GM23338 (cell line): ENCODE data around the gene SLC24A1. TPM values are rescaled to one million over a fixed set of nuclear protein-coding genes. Genes with fewer than 3 reads are reported as not detected.

Experiments used
- ATAC-seq: fragments of 200-7000 bp; cut with Tn5 transposase; 3 replicates; pipeline ENCODE4 v1.9.1; 2020
- DNase-seq: peaks from one replicate; pipeline ENCODE4 v3.0.0-alpha.2; 2015; ENCODE audit warnings: low spot score
- H2AFZ ChIP-seq: fragments of 200-600 bp; sonication (generic); 2 replicates; pipeline ENCODE4 v1.8.0; 2016; ENCODE audit warnings: antibody characterized with exemption, mild to moderate bottlenecking, moderate library complexity
- H3F3A ChIP-seq: fragments of 200-600 bp; sonication (generic); replicated peaks from 2 replicates; pipeline ENCODE4 v1.8.0; 2017; ENCODE audit warnings: antibody characterized with exemption, mixed run types, low read depth
- H3K27ac ChIP-seq: fragments of 200-600 bp; sonication (generic); 2 replicates; pipeline ENCODE4 v1.6.1; 2016; ENCODE audit warnings: low read depth
- H3K27me3 ChIP-seq: fragments of 200-600 bp; sonication (generic); 2 replicates; pipeline ENCODE4 v1.8.0; 2016; ENCODE audit warnings: mild to moderate bottlenecking, mixed run types, moderate library complexity; ENCODE audit not compliant: insufficient read depth
- H3K36me3 ChIP-seq: fragments of 200-600 bp; sonication (generic); 2 replicates; pipeline ENCODE4 v1.8.0; 2016; ENCODE audit warnings: mild to moderate bottlenecking; ENCODE audit not compliant: insufficient read depth
- H3K4me1 ChIP-seq: fragments of 200-600 bp; sonication (generic); 2 replicates; pipeline ENCODE4 v1.8.0; 2016; ENCODE audit warnings: mild to moderate bottlenecking, moderate library complexity; ENCODE audit not compliant: insufficient read depth
- H3K4me2 ChIP-seq: fragments of 200-600 bp; sonication (generic); 2 replicates; pipeline ENCODE4 v1.7.1; 2017; ENCODE audit warnings: mixed run types
- H3K4me3 ChIP-seq: fragments of 200-600 bp; sonication (generic); 2 replicates; pipeline ENCODE4 v1.6.1; 2016; ENCODE audit warnings: mixed run types
- H3K79me2 ChIP-seq: fragments of 200-600 bp; sonication (generic); replicated peaks from 2 replicates; pipeline ENCODE4 v1.8.0; 2017; ENCODE audit warnings: mild to moderate bottlenecking; ENCODE audit not compliant: insufficient read depth
- H3K9me2 ChIP-seq: fragments of 200-600 bp; sonication (generic); 2 replicates; pipeline ENCODE4 v1.8.0; 2017; ENCODE audit not compliant: insufficient read depth
- H4K20me1 ChIP-seq: fragments of 200-600 bp; sonication (generic); replicated peaks from 2 replicates; pipeline ENCODE4 v1.8.0; 2017; ENCODE audit warnings: mild to moderate bottlenecking; ENCODE audit not compliant: insufficient read depth
- H3K27ac Mint-ChIP-seq: 2 replicates; pipeline ENCODE4 v1.8.0; 2020; ENCODE audit warnings: inconsistent platforms, mild to moderate bottlenecking, moderate library complexity, mixed read lengths
- H3K27me3 Mint-ChIP-seq: 3 replicates; pipeline ENCODE4 v1.8.0; 2022; ENCODE audit warnings: low read depth, mild to moderate bottlenecking, moderate library complexity, mixed read lengths, inconsistent platforms; ENCODE audit not compliant: insufficient read depth, poor library complexity
- H3K36me3 Mint-ChIP-seq: 3 replicates; pipeline ENCODE4 v1.8.0; 2021; ENCODE audit warnings: low read depth, mild to moderate bottlenecking, inconsistent platforms, moderate library complexity, mixed read lengths
- H3K4me1 Mint-ChIP-seq: 3 replicates; pipeline ENCODE4 v1.8.0; 2020; ENCODE audit warnings: mild to moderate bottlenecking, inconsistent platforms, mixed read lengths
- H3K4me3 Mint-ChIP-seq: 3 replicates; pipeline ENCODE4 v1.8.0; 2021; ENCODE audit warnings: moderate library complexity, mild to moderate bottlenecking, inconsistent platforms, mixed read lengths
- H3K9me3 Mint-ChIP-seq: 3 replicates; pipeline ENCODE4 v1.8.0; 2020; ENCODE audit warnings: moderate library complexity, mild to moderate bottlenecking, inconsistent platforms, mixed read lengths
- CREB1 ChIP-seq: fragments of 250-450 bp; sonication (Bioruptor Pico); IDR thresholded peaks from 2 replicates; pipeline ENCODE4 v1.5.0; 2020; ENCODE audit warnings: low read depth, mild to moderate bottlenecking, moderate library complexity
- EZH2phosphoT487 ChIP-seq: fragments of 200-600 bp; sonication (generic); IDR thresholded peaks from one replicate; pipeline ENCODE4 v1.8.1; 2018; ENCODE audit warnings: antibody characterized with exemption; ENCODE audit not compliant: unreplicated experiment
- JUNB ChIP-seq: IDR thresholded peaks from one replicate; pipeline ENCODE4 v1.6.1; 2016; ENCODE audit warnings: antibody characterized with exemption; ENCODE audit not compliant: unreplicated experiment
- NANOG ChIP-seq: IDR thresholded peaks from 2 replicates; pipeline ENCODE4 v1.6.1; 2016; ENCODE audit warnings: antibody characterized with exemption, borderline replicate concordance
- STAT1 ChIP-seq: IDR thresholded peaks from one replicate; pipeline ENCODE4 v1.6.1; 2016; ENCODE audit warnings: antibody characterized with exemption; ENCODE audit not compliant: unreplicated experiment
- ZNF114 ChIP-seq: fragments of 250-450 bp; sonication (Bioruptor Pico); IDR thresholded peaks from 2 replicates; pipeline ENCODE4 v1.5.0; 2020; ENCODE audit warnings: mild to moderate bottlenecking, moderate library complexity
- ZNF462 ChIP-seq: fragments of 250-450 bp; sonication (Bioruptor Pico); IDR thresholded peaks from 2 replicates; pipeline ENCODE4 v1.5.0; 2020; ENCODE audit warnings: mild to moderate bottlenecking, moderate library complexity
- polyA plus RNA-seq: library from polyadenylated mRNA; unstranded; fragments of >200 nt; fragmentation: Nextera tagmentation; extraction: Ambion mirVana; gene quantifications from 2 replicates; pipeline ENCODE4 v1.2.1, GENCODE V29; 2016
- total RNA-seq: library from RNA; depleted of rRNA; stranded (reverse); fragments of >200 nt; shearing (Covaris generic); gene quantifications from 2 replicates; pipeline ENCODE4 v1.2.3, GENCODE V29; 2014

The SLC24A1 gene
- total and polyA plus RNA-seq, 2 experiments from 2014 or later: 1.6 to 4.5 TPM

- Mint-ChIP-seq H3K4me1 (no peaks in the 10 kb centered on the region), H3K4me3 (no peak overlapping the region), H3K9me3 (no peaks in the 10 kb centered on the region), H3K36me3 (no peaks in the 10 kb centered on the region), H3K27ac (no peak overlapping the region), H3K27me3 (peaks cover 1% of the 10 kb centered on the region)
- Histone ChIP-seq H3K4me3 (no peak overlapping the region), H4K20me1 (no peaks in the 10 kb centered on the region), H3K9me2 (no peaks in the 10 kb centered on the region), H2AFZ (no peak overlapping the region), H3K27me3 (no peaks in the 10 kb centered on the region), H3K79me2 (no peaks in the 10 kb centered on the region), H3K27ac (no peak overlapping the region), H3K36me3 (no peaks in the 10 kb centered on the region), H3F3A (no peaks in the 10 kb centered on the region), H3K4me2 (no peak overlapping the region), H3K4me1 (no peaks in the 10 kb centered on the region)
- ATAC-seq (no peak), DNase-seq (no peak)
- TF ChIP-seq ZNF462 (CRISPR knock-in tag): no peak
- no peak for TF ChIP-seq STAT1
Observed at GRCh38 chr15:65688462-65688861, 66.7 kb downstream of the SLC24A1 start.

GRCh38 chr15:65690173-65690572, 68.4 kb downstream of the SLC24A1 start:
- no peak for DNase-seq
- Histone ChIP-seq H3K79me2 (no peaks in the 10 kb centered on the region), H3K9me2 (no peaks in the 10 kb centered on the region), H3K4me3 (no peak overlapping the region), H3K4me2 (no peak overlapping the region), H3K36me3 (no peaks in the 10 kb centered on the region), H3K4me1 (no peaks in the 10 kb centered on the region), H3K27me3 (no peaks in the 10 kb centered on the region), H2AFZ (no peak overlapping the region), H3K27ac (no peak overlapping the region), H4K20me1 (no peaks in the 10 kb centered on the region), H3F3A (no peaks in the 10 kb centered on the region)
- H3K9me3 Mint-ChIP-seq: no peaks in the 10 kb centered on the region
- no peak overlapping the region for H3K4me3 Mint-ChIP-seq
- no peaks in the 10 kb centered on the region for H3K27me3 Mint-ChIP-seq
- no peaks in the 10 kb centered on the region for H3K4me1 Mint-ChIP-seq
- H3K36me3 Mint-ChIP-seq: no peaks in the 10 kb centered on the region
- no peak overlapping the region for H3K27ac Mint-ChIP-seq
- no peak for ATAC-seq
- TF ChIP-seq CREB1 (CRISPR knock-in tag): no peak
- no peak for TF ChIP-seq NANOG
- TF ChIP-seq ZNF462 (CRISPR knock-in tag): no peak
- TF ChIP-seq EZH2phosphoT487: no peak
- TF ChIP-seq ZNF114 (CRISPR knock-in tag): no peak
- TF ChIP-seq JUNB: no peak
